Liver (tissue), 3 donors: ENCODE results near the gene CCDC93.

Experiments used
- ATF3 ChIP-seq: IDR thresholded peaks from 2 replicates; pipeline ENCODE4 v1.6.1; 2016; ENCODE audit warnings: antibody characterized with exemption
- CTCF ChIP-seq: fragments of 150-350 bp; IDR thresholded peaks from 2 replicates; pipeline ENCODE4 v1.5.1; 2017; ENCODE audit warnings: improper control_type of control experiment, low read depth, low read length; ENCODE audit not compliant: missing input control
- FOXA1 ChIP-seq: IDR thresholded peaks from 2 replicates; pipeline ENCODE4 v1.6.1; 2016; ENCODE audit warnings: antibody characterized with exemption
- GABPA ChIP-seq, 2 donors: IDR thresholded peaks in 1 of 2; conservative IDR thresholded peaks in 1 of 2; 2 replicates each; pipeline ENCODE4 v1.6.1; 2016; ENCODE audit warnings: antibody characterized with exemption in 2 of 2, mild to moderate bottlenecking in 1 of 2, moderate library complexity in 1 of 2
- JUND ChIP-seq, 2 donors: IDR thresholded peaks; 2 replicates each; pipeline ENCODE4 v1.6.1; 2016; ENCODE audit warnings: antibody characterized with exemption in 2 of 2
- MAX ChIP-seq: IDR thresholded peaks from 2 replicates; pipeline ENCODE4 v1.6.1; 2016; ENCODE audit warnings: antibody characterized with exemption
- RAD21 ChIP-seq, 2 donors: IDR thresholded peaks; 2 replicates each; pipeline ENCODE4 v1.6.1; 2016; ENCODE audit warnings: antibody characterized with exemption in 2 of 2, mild to moderate bottlenecking in 2 of 2
- REST ChIP-seq: IDR thresholded peaks from 2 replicates; pipeline ENCODE4 v1.6.1; 2016; ENCODE audit warnings: antibody characterized with exemption, mild to moderate bottlenecking
- RXRA ChIP-seq, 2 donors: IDR thresholded peaks; 2 replicates each; pipeline ENCODE4 v1.6.1; 2017 to 2018; ENCODE audit warnings: antibody characterized with exemption in 2 of 2, mild to moderate bottlenecking in 1 of 2
- TAF1 ChIP-seq: conservative IDR thresholded peaks from 2 replicates; pipeline ENCODE4 v1.6.1; 2016; ENCODE audit warnings: antibody characterized with exemption, mild to moderate bottlenecking
- donor health status: healthy.
- donor health status: healthy.

GRCh38 chr2:118003396-118003824 is 10.5 kb downstream of the CCDC93 start:
- TF ChIP-seq ATF3, result no peak
- TF ChIP-seq RXRA (IDR thresholded peaks at IDR 0.05), result no peak
- TF ChIP-seq JUND (IDR thresholded peaks at IDR 0.05), result no peak
- TF ChIP-seq TAF1, result no peak
- TF ChIP-seq MAX, result no peak
- TF ChIP-seq CTCF, result peak; percentile 81
- peak in 1 of 2 donors; percentile 27 for TF ChIP-seq GABPA (IDR thresholded peaks at IDR 0.05 in 1 of 2, conservative IDR thresholded peaks at IDR 0.05 in 1 of 2)
- no peak for TF ChIP-seq FOXA1
- TF ChIP-seq REST, result no peak
- peak; percentile 89 to 94 for TF ChIP-seq RAD21 (IDR thresholded peaks at IDR 0.05)
